ENCODE data around the gene BCL11B. TPM values are rescaled to one million over a fixed set of nuclear protein-coding genes. Genes with fewer than 3 reads are reported as not detected.
A peak's percentile ranks its signal among the peaks of the same experiment; 100 is the strongest.

Gene BCL11B
- total and polyA plus RNA-seq, 2 of the 8 experiments (the other 6 are each of a cell fraction or from before 2014, with no cell fraction given), result 0.63 to 5.9 TPM

DNA sequence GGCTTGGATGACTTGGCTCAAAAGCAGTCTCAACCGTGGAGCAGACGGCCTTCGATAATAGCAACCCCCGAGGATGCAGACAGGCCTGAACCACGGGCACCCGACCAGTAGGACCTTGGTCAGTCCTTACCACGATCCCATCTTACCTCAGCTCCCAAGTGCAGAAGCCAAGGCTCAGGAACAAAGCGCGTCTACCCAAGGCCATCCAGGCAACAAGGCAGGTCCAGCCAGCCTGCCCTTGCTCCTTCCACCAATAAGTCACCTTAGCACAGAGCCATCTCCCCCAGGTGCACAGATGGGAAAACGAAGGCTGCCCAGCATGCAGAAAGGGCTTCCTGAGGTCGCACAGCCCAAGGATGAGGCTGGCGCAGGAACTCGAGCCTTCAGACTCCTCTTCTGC is 77.3 kb downstream of the BCL11B start:
- Histone ChIP-seq H3K27ac (ENCODE audit: low read depth, low read length) (no peak overlapping the region), H3K79me2 (ENCODE audit: control insufficient read depth in 1 of 2, insufficient read depth in 2 of 2, low read length in 2 of 2) (0 out of 4 replicates have a peak, but pooled peaks cover 0 to 18% of the 10 kb centered on the region in 2 experiments), H3K36me3 (ENCODE audit: control insufficient read depth in 2 of 4, insufficient read depth in 4 of 4, low read length in 3 of 4) (peaks cover 0 to 2% (median 0%) of the 10 kb centered on the region in 4 experiments; a peak in 1 of 8 replicates), H3K4ac (replicated peaks; ENCODE audit: insufficient read length, low read depth, low read length) (no peak overlapping the region), H3K9ac (replicated peaks in 1 of 4; ENCODE audit: extremely low read depth in 1 of 4, low read depth in 3 of 4, low read length in 3 of 4) (no peak overlapping the region), H4K5ac (ENCODE audit: insufficient read length, low read depth, low read length) (no peak overlapping the region), H2BK15ac (ENCODE audit: low read length) (peak overlapping the region; percentile 65; the same call in 1 of the 2 replicates), H3K23ac (ENCODE audit: insufficient read length) (no peak overlapping the region), H2AFZ (ENCODE audit: low read length) (no peak overlapping the region), H4K8ac (ENCODE audit: extremely low read depth, insufficient read depth, low read length) (peak overlapping the region; percentile 29; the same call in 1 of the 2 replicates), H3K4me3 (ENCODE audit: extremely low read depth in 1 of 4, insufficient read depth in 2 of 4, low read depth in 3 of 4, low read length in 4 of 4) (no peak overlapping the region), H3K9me3 (ENCODE audit: insufficient read depth in 2 of 2, low read depth in 1 of 2, low read length in 1 of 2) (no peaks in the 10 kb centered on the region), H3K4me1 (replicated peaks in 1 of 4; ENCODE audit: control insufficient read depth in 3 of 4, insufficient read depth in 4 of 4, low read length in 3 of 4) (peaks cover 3 to 12% (median 6%) of the 10 kb centered on the region in 4 experiments; a peak in 6 of 7 replicates), H4K91ac (replicated peaks; ENCODE audit: insufficient read length, low read length) (no peak overlapping the region), H3K23me2 (ENCODE audit: low read depth, low read length) (no peaks in the 10 kb centered on the region), H2AK5ac (ENCODE audit: low read depth, low read length) (no peak overlapping the region), H3K56ac (replicated peaks; ENCODE audit: insufficient read length, low read depth, low read length) (no peak overlapping the region), H2BK12ac (ENCODE audit: low read depth, low read length) (no peak overlapping the region), H4K20me1 (replicated peaks in 1 of 2; ENCODE audit: control insufficient read depth in 1 of 2, insufficient read depth in 2 of 2, low read length in 2 of 2) (peaks cover 0 to 3% of the 10 kb centered on the region in 2 experiments), H3K79me1 (ENCODE audit: low read depth, low read length) (peaks cover 6% of the 10 kb centered on the region; the same call in 1 of the 2 replicates), H2BK20ac (ENCODE audit: low read length) (no peak overlapping the region), H3K14ac (ENCODE audit: insufficient read length) (no peak overlapping the region), H3K4me2 (ENCODE audit: insufficient read depth in 1 of 2, low read depth in 2 of 2, low read length in 2 of 2) (no peak overlapping the region), H3K18ac (ENCODE audit: extremely low read depth, low read length) (no peak overlapping the region), H2BK5ac (ENCODE audit: low read depth, low read length) (peak overlapping the region; percentile 12; the same call in 1 of the 2 replicates), H3K27me3 (replicated peaks in 1 of 4; ENCODE audit: control insufficient read depth in 3 of 4, extremely low read depth in 1 of 4, insufficient read depth in 3 of 4, low read length in 3 of 4) (no peaks in the 10 kb centered on the region), H2BK120ac (replicated peaks; ENCODE audit: low read depth, low read length) (no peak overlapping the region)
- TF ChIP-seq SIN3A (conservative IDR thresholded peaks at IDR 0.05 in 1 of 2, IDR thresholded peaks at IDR 0.05 in 1 of 2; ENCODE audit: low read depth in 1 of 2, low read length in 2 of 2), result no peak
- no peak for TF ChIP-seq ASH2L (IDR thresholded peaks at IDR 0.05; ENCODE audit: low read length)
- TF ChIP-seq TAF7 (optimal IDR thresholded peaks at IDR 0.05; ENCODE audit: borderline replicate concordance, low read depth, low read length), result no peak
- TF ChIP-seq HDAC2 (IDR thresholded peaks at IDR 0.05; ENCODE audit: borderline replicate concordance in 1 of 2, low read depth in 2 of 2, low read length in 2 of 2), result no peak
- TF ChIP-seq SAP30 (IDR thresholded peaks at IDR 0.05; ENCODE audit: insufficient read depth, insufficient replicate concordance, low read length), result no peak
- TF ChIP-seq POLR2A (IDR thresholded peaks at IDR 0.05; ENCODE audit: control extremely low read depth in 1 of 2, low read depth in 2 of 2, low read length in 2 of 2), result no peak
- POLR2A ChIA-PET (ENCODE audit: partially characterized antibody), result interaction anchor here (0.7 to 1.5 kb wide), 3 partner anchors 8 to 47 kb away, joined by 3 read pairs; no protein-coding TSS in a partner anchor
- CTCF ChIA-PET (ENCODE audit: partially characterized antibody), result interaction anchor here (0.7 to 1.7 kb wide), 3 partner anchors 21 to 72 kb away, joined by 3 to 7 read pairs (median 3); no protein-coding TSS in a partner anchor
- DNase-seq (ENCODE audit: low read depth in 1 of 2, low spot score in 2 of 2), result no peak
- WGBS, 2 experiments (ENCODE audit: extremely low coverage in 1 of 2, insufficient coverage in 1 of 2, insufficient read length in 1 of 2, insufficient replicate concordance in 2 of 2, low coverage in 1 of 2, low lambda C conversion rate in 2 of 2, missing lambda C conversion rate in 1 of 2), result 93% methylated on average over 11 of the region's 13 CpGs; no CpG with 5 or more reads in 1 of the 2 experiments
- FAIRE-seq, result no peak

Data from H1 (cell line).